ENCODE measurements around the gene CHMP6. TPM values are rescaled to one million over a fixed set of nuclear protein-coding genes. Genes with fewer than 3 reads are reported as not detected.

The CHMP6 gene
- total and polyA plus RNA-seq, 9 of the 15 experiments (the other 6 are each of a cell fraction or from before 2014, with no cell fraction given) = 0.25 to 30.4 (median 13.4) TPM

DNA sequence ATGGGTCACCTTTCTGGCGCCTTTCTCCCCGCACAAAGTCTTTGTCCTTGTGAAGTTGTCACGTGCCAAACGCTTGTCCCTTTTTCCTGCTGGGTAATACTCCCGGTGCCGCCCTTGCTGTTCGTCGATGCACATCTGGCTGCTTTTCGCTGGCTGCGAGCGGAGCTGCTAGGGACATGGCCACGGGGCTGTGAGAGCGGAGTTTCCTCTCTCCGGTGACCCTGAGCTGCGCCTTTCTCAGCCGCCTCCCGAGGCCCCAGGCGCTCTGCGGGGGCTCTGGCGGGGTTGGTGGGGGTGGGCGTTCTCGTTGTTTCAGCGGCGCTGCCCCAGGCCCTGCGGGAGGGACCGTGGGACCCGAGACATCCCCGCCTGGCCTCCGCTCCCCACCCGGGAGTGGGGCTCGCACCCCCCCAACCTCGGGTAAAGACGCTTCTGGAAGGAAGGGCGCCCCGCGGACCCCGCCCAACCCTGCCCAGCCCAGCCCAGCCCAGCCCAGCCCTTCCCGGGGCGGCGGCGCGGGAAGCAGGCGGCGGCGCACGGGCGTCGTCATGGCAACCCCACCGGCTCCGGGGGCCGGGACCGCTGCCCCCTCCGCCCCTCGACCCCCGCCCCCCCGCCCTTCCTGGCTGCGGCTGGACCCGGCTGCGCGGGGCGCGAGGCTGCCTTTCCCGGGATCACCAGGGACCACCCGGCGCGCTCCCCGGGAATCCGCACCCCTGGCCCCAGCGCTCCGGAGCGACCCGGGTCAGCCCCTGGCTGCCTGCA, 12.3 kb downstream of the CHMP6 start (continued):
- TF ChIP-seq RREB1 (CRISPR knock-in tag; IDR thresholded peaks at IDR 0.05) (0 out of 2 replicates have a peak, but pooled peaks have one; percentile 20), HDAC8 (tag; IDR thresholded peaks at IDR 0.05) (no peak), CAMTA2 (CRISPR knock-in tag; conservative IDR thresholded peaks at IDR 0.05) (no peak), BHLHE40 (IDR thresholded peaks at IDR 0.05; ENCODE audit: low read length) (peak; percentile 89), POLR2G (IDR thresholded peaks at IDR 0.05; ENCODE audit: low read depth, low read length) (peak; percentile 67), HBP1 (CRISPR knock-in tag; IDR thresholded peaks at IDR 0.05) (no peak), DNMT1 (IDR thresholded peaks at IDR 0.05) (no peak), MAZ (CRISPR knock-in tag; conservative IDR thresholded peaks at IDR 0.05 in 1 of 2, IDR thresholded peaks at IDR 0.05 in 1 of 2) (peak in 1 of 2 experiments; percentile 53; a peak in 1 of 4 replicates)
- TF ChIP-seq, protein P1, sequence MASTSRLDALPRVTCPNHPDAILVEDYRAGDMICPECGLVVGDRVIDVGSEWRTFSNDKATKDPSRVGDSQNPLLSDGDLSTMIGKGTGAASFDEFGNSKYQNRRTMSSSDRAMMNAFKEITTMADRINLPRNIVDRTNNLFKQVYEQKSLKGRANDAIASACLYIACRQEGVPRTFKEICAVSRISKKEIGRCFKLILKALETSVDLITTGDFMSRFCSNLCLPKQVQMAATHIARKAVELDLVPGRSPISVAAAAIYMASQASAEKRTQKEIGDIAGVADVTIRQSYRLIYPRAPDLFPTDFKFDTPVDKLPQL (IDR thresholded peaks at IDR 0.05; ENCODE audit: extremely low read depth, insufficient read length) = no peak
- TF ChIP-seq, protein P2, sequence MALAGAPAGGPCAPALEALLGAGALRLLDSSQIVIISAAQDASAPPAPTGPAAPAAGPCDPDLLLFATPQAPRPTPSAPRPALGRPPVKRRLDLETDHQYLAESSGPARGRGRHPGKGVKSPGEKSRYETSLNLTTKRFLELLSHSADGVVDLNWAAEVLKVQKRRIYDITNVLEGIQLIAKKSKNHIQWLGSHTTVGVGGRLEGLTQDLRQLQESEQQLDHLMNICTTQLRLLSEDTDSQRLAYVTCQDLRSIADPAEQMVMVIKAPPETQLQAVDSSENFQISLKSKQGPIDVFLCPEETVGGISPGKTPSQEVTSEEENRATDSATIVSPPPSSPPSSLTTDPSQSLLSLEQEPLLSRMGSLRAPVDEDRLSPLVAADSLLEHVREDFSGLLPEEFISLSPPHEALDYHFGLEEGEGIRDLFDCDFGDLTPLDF (CRISPR knock-in tag; IDR thresholded peaks at IDR 0.05) = no peak
- TF ChIP-seq, protein P3, sequence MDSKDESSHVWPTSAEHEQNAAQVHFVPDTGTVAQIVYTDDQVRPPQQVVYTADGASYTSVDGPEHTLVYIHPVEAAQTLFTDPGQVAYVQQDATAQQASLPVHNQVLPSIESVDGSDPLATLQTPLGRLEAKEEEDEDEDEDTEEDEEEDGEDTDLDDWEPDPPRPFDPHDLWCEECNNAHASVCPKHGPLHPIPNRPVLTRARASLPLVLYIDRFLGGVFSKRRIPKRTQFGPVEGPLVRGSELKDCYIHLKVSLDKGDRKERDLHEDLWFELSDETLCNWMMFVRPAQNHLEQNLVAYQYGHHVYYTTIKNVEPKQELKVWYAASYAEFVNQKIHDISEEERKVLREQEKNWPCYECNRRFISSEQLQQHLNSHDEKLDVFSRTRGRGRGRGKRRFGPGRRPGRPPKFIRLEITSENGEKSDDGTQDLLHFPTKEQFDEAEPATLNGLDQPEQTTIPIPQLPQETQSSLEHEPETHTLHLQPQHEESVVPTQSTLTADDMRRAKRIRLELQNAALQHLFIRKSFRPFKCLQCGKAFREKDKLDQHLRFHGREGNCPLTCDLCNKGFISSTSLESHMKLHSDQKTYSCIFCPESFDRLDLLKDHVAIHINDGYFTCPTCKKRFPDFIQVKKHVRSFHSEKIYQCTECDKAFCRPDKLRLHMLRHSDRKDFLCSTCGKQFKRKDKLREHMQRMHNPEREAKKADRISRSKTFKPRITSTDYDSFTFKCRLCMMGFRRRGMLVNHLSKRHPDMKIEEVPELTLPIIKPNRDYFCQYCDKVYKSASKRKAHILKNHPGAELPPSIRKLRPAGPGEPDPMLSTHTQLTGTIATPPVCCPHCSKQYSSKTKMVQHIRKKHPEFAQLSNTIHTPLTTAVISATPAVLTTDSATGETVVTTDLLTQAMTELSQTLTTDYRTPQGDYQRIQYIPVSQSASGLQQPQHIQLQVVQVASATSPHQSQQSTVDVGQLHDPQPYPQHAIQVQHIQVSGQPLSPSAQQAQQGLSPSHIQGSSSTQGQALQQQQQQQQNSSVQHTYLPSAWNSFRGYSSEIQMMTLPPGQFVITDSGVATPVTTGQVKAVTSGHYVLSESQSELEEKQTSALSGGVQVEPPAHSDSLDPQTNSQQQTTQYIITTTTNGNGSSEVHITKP (IDR thresholded peaks at IDR 0.05; ENCODE audit: partially characterized antibody) = no peak
- TF ChIP-seq, protein P4, sequence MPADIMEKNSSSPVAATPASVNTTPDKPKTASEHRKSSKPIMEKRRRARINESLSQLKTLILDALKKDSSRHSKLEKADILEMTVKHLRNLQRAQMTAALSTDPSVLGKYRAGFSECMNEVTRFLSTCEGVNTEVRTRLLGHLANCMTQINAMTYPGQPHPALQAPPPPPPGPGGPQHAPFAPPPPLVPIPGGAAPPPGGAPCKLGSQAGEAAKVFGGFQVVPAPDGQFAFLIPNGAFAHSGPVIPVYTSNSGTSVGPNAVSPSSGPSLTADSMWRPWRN (IDR thresholded peaks at IDR 0.05; ENCODE audit: low read depth) = no peak
